Stimulated activated CD4-positive, alpha-beta T cell treated with anti-CD3 and anti-CD28 coated beads, Interleukin-12 subunit alpha, Interleukin-12 subunit beta, amount 100 ng/mL, for 48 hours (primary cell): ENCODE measurements around the gene RHOD.

ENCODE experiments used
- DNase-seq, 3 donors: peaks; one replicate each; pipeline ENCODE4 v3.0.0-alpha.2; 2020; ENCODE audit warnings: low read depth in 2 of 3, low spot score in 1 of 3

Gene RHOD

GRCh38 chr11:67058506-67058905 is 1.9 kb downstream of the RHOD start:
- no peak for DNase-seq

GRCh38 chr11:67059671-67060070 is 3.0 kb downstream of the RHOD start:
- DNase-seq: no peak

GRCh38 chr11:67060111-67060522 is 3.5 kb downstream of the RHOD start:
- DNase-seq: no peak

- no peak for DNase-seq
Measured at GRCh38 chr11:67062526-67063373, 6.1 kb downstream of the RHOD start.

GRCh38 chr11:67066333-67066709 is 9.7 kb downstream of the RHOD start:
- DNase-seq: no peak

- DNase-seq: peak; percentile 61 to 81 (median 75)
Measured at GRCh38 chr11:67071420-67072284, 15.0 kb downstream of the RHOD start.

- DNase-seq: no peak
Measured at GRCh38 chr11:67072295-67072694, 15.6 kb downstream of the RHOD start.

GRCh38 chr11:67073908-67074307 is 17.3 kb downstream of the RHOD start:
- DNase-seq: no peak

- no peak for DNase-seq
Measured at GRCh38 chr11:67076202-67076601, 19.6 kb downstream of the RHOD start.

- DNase-seq: no peak
Measured at GRCh38 chr11:67079065-67079705, 22.5 kb downstream of the RHOD start.

- DNase-seq: no peak
Measured at GRCh38 chr11:67082071-67082791, 25.6 kb downstream of the RHOD start.

GRCh38 chr11:67083786-67084366 is 27.2 kb downstream of the RHOD start:
- DNase-seq: no peak

- DNase-seq: no peak
Measured at GRCh38 chr11:67085617-67086016, 29.0 kb downstream of the RHOD start.

- no peak for DNase-seq
Measured at GRCh38 chr11:67090717-67091116, 34.1 kb downstream of the RHOD start.

- no peak for DNase-seq
Measured at GRCh38 chr11:67095214-67095507, 38.5 kb downstream of the RHOD start.

- DNase-seq: no peak
Measured at GRCh38 chr11:67098799-67099429, 42.3 kb downstream of the RHOD start.

GRCh38 chr11:67099831-67100324 is 43.2 kb downstream of the RHOD start:
- DNase-seq: no peak

- DNase-seq: no peak
Measured at GRCh38 chr11:67102664-67103063, 46.0 kb downstream of the RHOD start.

- no peak for DNase-seq
Measured at GRCh38 chr11:67105964-67106363, 49.3 kb downstream of the RHOD start.

- DNase-seq: no peak
Measured at GRCh38 chr11:67111261-67111660, 54.6 kb downstream of the RHOD start.
